Tibial nerve (tissue), 4 donors: ENCODE results near the gene SLFN14. TPM values are rescaled to one million over a fixed set of nuclear protein-coding genes. Genes with fewer than 3 reads are reported as not detected.

Source experiments
- DNase-seq, 2 donors: peaks; one replicate each; pipeline ENCODE4 v3.0.0-alpha.2; 2019; ENCODE audit warnings: low spot score in 2 of 2
- H3K27ac ChIP-seq, 4 donors: fragments of 200-600 bp; sonication (generic) in 3 of 4; one replicate each; pipeline ENCODE4 v1.5.1; 2017 to 2019; ENCODE audit warnings: mild to moderate bottlenecking in 1 of 4
- H3K27me3 ChIP-seq, 2 donors: fragments of 200-600 bp; sonication (generic) in 1 of 2; one replicate each; pipeline versions ENCODE4 v1.5.1 to v1.6.0; 2017 to 2019
- H3K36me3 ChIP-seq, 3 donors: fragments of 200-600 bp; sonication (generic); one replicate each; pipeline ENCODE4 v1.5.1; 2018 to 2019
- H3K4me1 ChIP-seq, 4 donors: fragments of 200-600 bp; sonication (generic) in 3 of 4; one replicate each; pipeline ENCODE4 v1.5.1; 2017 to 2019
- H3K4me3 ChIP-seq, 4 donors: fragments of 200-600 bp; sonication (generic) in 3 of 4; one replicate each; pipeline ENCODE4 v1.5.1; 2017 to 2019; ENCODE audit warnings: mild to moderate bottlenecking in 1 of 4, moderate library complexity in 1 of 4
- H3K9me3 ChIP-seq, 4 donors: fragments of 200-600 bp; sonication (generic) in 3 of 4; one replicate each; pipeline ENCODE4 v1.5.1; 2017 to 2019
- EP300 ChIP-seq, 2 donors: sonication (generic); formaldehyde crosslinking; IDR thresholded peaks; one replicate each; pipeline ENCODE4 v1.6.1; 2017; ENCODE audit warnings: antibody characterized with exemption in 2 of 2, mild to moderate bottlenecking in 1 of 2
- POLR2A ChIP-seq, 2 donors: fragments of 450-650 bp; IDR thresholded peaks; one replicate each; pipeline ENCODE4 v1.6.1; 2017; ENCODE audit warnings: antibody characterized with exemption in 2 of 2, mild to moderate bottlenecking in 2 of 2, moderate library complexity in 2 of 2
- WGBS, 2 donors: methylation state at CpG; one replicate each; pipeline ENCODE4 v1.1.5; 2018; 5-methylcytosine and 5-hydroxymethylcytosine counted together
- total RNA-seq, 4 donors: library from RNA; depleted of rRNA; stranded (reverse); fragments of >200 nt; gene quantifications; one replicate each; pipeline ENCODE4 v1.1.0, GENCODE V29; 2016
- TF ChIP-seq, protein P1 (sequence below), 5 experiments: fragments of 200-600 bp in 3 of 5; fragments of 450-650 bp in 2 of 5; sonication (generic) in 3 of 5; IDR thresholded peaks; one replicate each; pipeline ENCODE4 v1.5.1; 2016 to 2019; ENCODE audit warnings: antibody characterized with exemption in 5 of 5, mild to moderate bottlenecking in 3 of 5, moderate library complexity in 2 of 5

The SLFN14 gene
- total RNA-seq, 4 donors from 2014 or later, result not detected

DNA sequence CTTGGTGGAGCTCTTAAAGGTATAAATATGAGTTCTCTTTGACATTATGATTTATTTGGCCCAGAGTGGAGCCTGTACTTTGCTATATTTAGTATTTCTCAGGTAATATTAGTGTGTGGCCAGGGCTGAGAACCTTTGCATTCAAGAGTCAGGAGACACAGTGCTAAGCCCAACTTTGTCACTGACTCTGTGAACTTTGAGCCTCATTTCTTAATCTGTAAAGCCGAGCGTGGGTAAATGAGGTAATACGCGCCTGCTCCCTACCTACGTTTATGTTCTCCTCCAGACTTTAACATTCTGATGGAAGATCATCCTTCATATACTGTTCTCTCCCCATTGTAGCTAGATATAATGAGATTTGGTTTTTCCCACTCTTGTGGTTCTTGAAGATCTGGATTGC, 37.0 kb upstream of the SLFN14 start:
- TF ChIP-seq POLR2A (IDR thresholded peaks at IDR 0.05) (no peak), EP300 (IDR thresholded peaks at IDR 0.05) (no peak)
- TF ChIP-seq, protein P1, sequence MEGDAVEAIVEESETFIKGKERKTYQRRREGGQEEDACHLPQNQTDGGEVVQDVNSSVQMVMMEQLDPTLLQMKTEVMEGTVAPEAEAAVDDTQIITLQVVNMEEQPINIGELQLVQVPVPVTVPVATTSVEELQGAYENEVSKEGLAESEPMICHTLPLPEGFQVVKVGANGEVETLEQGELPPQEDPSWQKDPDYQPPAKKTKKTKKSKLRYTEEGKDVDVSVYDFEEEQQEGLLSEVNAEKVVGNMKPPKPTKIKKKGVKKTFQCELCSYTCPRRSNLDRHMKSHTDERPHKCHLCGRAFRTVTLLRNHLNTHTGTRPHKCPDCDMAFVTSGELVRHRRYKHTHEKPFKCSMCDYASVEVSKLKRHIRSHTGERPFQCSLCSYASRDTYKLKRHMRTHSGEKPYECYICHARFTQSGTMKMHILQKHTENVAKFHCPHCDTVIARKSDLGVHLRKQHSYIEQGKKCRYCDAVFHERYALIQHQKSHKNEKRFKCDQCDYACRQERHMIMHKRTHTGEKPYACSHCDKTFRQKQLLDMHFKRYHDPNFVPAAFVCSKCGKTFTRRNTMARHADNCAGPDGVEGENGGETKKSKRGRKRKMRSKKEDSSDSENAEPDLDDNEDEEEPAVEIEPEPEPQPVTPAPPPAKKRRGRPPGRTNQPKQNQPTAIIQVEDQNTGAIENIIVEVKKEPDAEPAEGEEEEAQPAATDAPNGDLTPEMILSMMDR (IDR thresholded peaks at IDR 0.05), result no peak
- no peaks in the 10 kb centered on the region for H3K9me3 ChIP-seq
- peaks cover 0 to 84% (median 9%) of the 10 kb centered on the region in 3 donors for H3K36me3 ChIP-seq
- H3K4me1 ChIP-seq, result peaks cover 0 to 16% (median 0%) of the 10 kb centered on the region in 4 donors
- no peak overlapping the region for H3K27ac ChIP-seq
- H3K27me3 ChIP-seq, result no peaks in the 10 kb centered on the region
- H3K4me3 ChIP-seq, result no peak overlapping the region
- DNase-seq, result no peak
- 73 to 74% methylated on average over 5 of the region's 5 CpGs for WGBS, 2 donors

DNA sequence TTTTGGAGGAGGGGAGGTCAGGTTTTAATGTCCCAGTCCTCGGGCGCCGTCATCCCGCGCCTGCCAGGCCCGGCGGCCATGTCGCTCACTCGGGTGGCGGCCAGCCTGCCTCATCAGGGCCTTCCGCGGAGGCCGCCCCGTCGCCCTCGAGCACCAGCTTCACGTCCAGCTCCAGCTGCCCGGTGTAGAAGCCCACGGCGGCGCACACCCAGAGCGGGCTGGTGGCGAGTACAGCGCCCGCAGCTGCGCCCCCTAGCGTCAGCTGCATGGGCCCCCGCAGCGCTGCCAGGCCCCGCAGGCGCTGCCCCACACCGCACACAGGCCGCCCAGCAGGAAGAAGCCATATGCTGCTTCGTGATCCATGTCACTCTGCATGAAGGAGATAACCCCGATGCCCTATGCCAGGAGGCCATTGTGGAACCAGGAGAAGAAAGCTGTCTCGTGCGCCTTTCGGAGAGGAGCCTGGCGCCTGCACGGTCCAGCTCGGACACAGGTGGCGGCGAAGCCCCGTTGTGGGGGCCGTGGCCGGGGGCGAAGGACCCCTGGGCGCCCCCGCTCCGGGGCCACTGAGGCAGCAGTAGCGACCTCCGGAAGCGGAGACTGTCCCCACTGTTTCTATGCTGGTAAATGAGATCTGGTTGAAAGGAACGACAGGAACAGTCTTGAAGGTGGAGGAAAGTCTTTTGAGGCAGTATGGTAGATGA, 36.1 kb upstream of the SLFN14 start:
- TF ChIP-seq EP300 (IDR thresholded peaks at IDR 0.05), result no peak
- no peak for TF ChIP-seq POLR2A (IDR thresholded peaks at IDR 0.05)
- TF ChIP-seq, protein P1 (IDR thresholded peaks at IDR 0.05), result no peak
- WGBS, 2 donors, result 86 to 90% methylated on average over 50 to 51 of the region's 54 CpGs
- no peak overlapping the region for H3K4me3 ChIP-seq
- no peaks in the 10 kb centered on the region for H3K27me3 ChIP-seq
- no peaks in the 10 kb centered on the region for H3K9me3 ChIP-seq
- H3K27ac ChIP-seq, result no peak overlapping the region
- no peak for DNase-seq
- peaks cover 0 to 18% (median 0%) of the 10 kb centered on the region in 4 donors for H3K4me1 ChIP-seq
- H3K36me3 ChIP-seq, result peaks cover 0 to 76% (median 9%) of the 10 kb centered on the region in 3 donors

DNA sequence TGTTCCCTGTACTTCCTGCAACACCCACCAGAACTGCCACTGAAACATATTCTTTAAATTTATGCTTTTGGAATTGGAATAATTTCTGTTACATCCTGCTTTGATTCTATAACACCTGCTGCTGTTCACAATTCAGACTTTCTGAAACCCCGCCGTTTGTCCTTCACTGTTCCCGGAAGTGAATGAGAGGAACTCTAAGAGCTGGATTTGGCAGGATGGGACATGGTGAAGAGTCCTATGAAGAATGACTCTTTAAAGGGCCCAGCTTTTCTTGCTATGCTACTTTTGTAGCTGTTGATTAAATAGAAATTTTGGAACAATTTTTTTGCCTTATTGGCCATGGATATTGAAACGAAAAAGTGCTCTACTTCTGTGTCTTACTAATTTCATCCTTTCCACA, 35.5 kb upstream of the SLFN14 start:
- no peak for TF ChIP-seq POLR2A (IDR thresholded peaks at IDR 0.05)
- TF ChIP-seq, protein P1 (IDR thresholded peaks at IDR 0.05), result no peak
- TF ChIP-seq EP300 (IDR thresholded peaks at IDR 0.05), result no peak
- Histone ChIP-seq H3K27me3 (no peaks in the 10 kb centered on the region), H3K27ac (no peak overlapping the region), H3K4me1 (peaks cover 0 to 23% (median 0%) of the 10 kb centered on the region in 4 donors), H3K36me3 (peaks cover 0 to 75% (median 9%) of the 10 kb centered on the region in 3 donors), H3K9me3 (no peaks in the 10 kb centered on the region), H3K4me3 (no peak overlapping the region)
- 88 to 89% methylated on average over 4 of the region's 4 CpGs for WGBS, 2 donors
- no peak for DNase-seq

DNA sequence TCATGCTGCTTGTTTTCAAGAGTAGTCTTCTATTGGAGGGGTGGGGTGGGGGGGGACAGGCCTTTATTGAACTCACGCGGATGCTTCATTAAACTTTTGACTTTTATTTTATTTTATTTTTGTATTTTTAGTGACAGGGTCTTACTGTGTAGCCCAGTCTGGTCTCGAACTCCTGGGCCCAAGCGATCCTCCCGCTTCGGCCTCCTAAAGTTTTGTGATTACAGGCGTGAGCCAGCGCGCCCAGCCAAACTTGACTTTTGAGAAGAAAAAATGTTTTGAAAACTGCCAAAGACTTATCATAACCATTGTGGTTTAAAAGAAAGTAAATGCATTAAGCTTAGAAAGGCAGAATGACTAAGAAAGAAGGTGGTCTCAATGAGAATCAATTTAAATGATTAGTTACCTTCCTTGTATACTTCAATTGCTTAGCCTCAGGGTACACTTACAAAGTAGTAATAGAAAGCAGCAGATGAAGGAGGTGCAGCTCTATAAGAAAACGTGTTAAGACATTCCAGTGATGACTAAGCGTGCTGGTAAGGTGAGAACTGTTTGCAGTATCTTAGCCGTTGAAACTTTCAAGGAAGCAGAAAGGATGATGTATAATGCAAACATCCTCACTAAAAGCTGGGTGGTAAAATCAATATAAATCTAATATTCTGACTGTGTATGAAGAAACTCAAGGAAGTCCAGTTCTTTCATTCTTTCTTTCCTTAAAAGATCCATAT, 27.7 kb upstream of the SLFN14 start:
- TF ChIP-seq, protein P1 (IDR thresholded peaks at IDR 0.05), result no peak
- no peak for TF ChIP-seq POLR2A (IDR thresholded peaks at IDR 0.05)
- no peak for TF ChIP-seq EP300 (IDR thresholded peaks at IDR 0.05)
- Histone ChIP-seq H3K36me3 (peaks cover 0 to 5% (median 0%) of the 10 kb centered on the region in 3 donors), H3K4me1 (peaks cover 3 to 41% (median 12%) of the 10 kb centered on the region in 4 donors), H3K4me3 (peak overlapping the region; percentile 85 to 93 (median 86)), H3K9me3 (no peaks in the 10 kb centered on the region), H3K27ac (peak overlapping the region in 2 of 4 donors; percentile 94 to 95), H3K27me3 (no peaks in the 10 kb centered on the region)
- no peak for DNase-seq
- 69 to 73% methylated on average over 12 of the region's 12 CpGs for WGBS, 2 donors
